Measurements from ENCODE around the gene KPNB1. TPM values are rescaled to one million over a fixed set of nuclear protein-coding genes. Genes with fewer than 3 reads are reported as not detected.

The KPNB1 gene
- total RNA-seq, 6 donors from 2014 or later: 162 to 223 (median 175) TPM

DNA sequence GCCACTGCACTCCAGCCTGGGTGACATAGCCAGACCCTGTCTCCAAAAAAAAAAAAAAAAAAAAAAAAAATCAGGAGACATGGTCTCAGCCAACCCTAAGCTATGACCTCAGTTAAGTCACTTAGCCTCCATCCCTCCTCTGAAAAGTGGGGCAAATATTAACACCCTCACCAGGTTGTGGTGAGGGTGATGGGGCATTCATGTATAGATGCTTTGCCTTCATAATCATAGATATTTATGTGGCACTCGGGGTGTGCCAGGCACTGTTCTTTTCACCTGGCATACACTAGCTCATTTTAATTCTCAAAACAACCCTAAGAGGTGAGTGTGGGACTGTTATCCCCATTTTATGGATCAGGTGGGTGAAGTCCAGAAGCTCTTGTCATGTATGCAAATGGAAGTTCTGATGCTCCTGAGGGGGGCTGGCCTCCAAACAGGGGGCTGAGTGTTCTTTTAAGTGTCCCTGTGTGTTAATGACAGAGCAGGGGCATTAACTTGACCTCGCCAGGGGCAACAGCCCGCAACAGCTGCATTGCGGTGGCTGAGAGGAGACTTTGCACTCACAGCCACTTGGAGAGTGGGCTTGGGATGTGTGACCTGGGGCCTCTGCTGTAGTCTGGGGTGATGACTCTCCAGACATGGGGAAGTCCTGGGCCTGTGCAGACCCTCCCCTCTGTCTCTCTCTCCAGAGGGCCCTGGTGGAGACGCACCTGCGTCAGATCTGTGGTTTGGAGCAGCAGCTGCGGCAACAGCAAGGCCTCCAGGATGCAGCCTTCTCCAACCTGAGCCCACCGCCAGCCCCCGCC, 48.4 kb downstream of the KPNB1 start:
- Histone ChIP-seq H3K9me3 (no peaks in the 10 kb centered on the region), H3K36me3 (peaks cover 0 to 32% (median 14%) of the 10 kb centered on the region in 4 donors), H3K4me1 (peaks cover 16 to 40% (median 25%) of the 10 kb centered on the region in 4 donors), H3K27me3 (no peaks in the 10 kb centered on the region), H3K4me3 (no peak overlapping the region), H3K27ac (no peak overlapping the region)
- no peak for TF ChIP-seq POLR2AphosphoS5 (IDR thresholded peaks at IDR 0.05)
- no peak for TF ChIP-seq POLR2A (IDR thresholded peaks at IDR 0.05)
- TF ChIP-seq, protein P1, sequence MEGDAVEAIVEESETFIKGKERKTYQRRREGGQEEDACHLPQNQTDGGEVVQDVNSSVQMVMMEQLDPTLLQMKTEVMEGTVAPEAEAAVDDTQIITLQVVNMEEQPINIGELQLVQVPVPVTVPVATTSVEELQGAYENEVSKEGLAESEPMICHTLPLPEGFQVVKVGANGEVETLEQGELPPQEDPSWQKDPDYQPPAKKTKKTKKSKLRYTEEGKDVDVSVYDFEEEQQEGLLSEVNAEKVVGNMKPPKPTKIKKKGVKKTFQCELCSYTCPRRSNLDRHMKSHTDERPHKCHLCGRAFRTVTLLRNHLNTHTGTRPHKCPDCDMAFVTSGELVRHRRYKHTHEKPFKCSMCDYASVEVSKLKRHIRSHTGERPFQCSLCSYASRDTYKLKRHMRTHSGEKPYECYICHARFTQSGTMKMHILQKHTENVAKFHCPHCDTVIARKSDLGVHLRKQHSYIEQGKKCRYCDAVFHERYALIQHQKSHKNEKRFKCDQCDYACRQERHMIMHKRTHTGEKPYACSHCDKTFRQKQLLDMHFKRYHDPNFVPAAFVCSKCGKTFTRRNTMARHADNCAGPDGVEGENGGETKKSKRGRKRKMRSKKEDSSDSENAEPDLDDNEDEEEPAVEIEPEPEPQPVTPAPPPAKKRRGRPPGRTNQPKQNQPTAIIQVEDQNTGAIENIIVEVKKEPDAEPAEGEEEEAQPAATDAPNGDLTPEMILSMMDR (IDR thresholded peaks at IDR 0.05): no peak
- no peak for TF ChIP-seq EP300 (IDR thresholded peaks at IDR 0.05)
- WGBS, 2 donors: 66 to 73% methylated on average over 6 to 9 of the region's 9 CpGs
- ATAC-seq (ENCODE audit: low FRiP score in 2 of 2): no peak
- DNase-seq: no peak

GRCh38 chr17:47698749-47699535, 49.2 kb downstream of the KPNB1 start:
- Histone ChIP-seq H3K4me1 (peaks cover 14 to 41% (median 27%) of the 10 kb centered on the region in 4 donors), H3K4me3 (no peak overlapping the region), H3K9me3 (no peaks in the 10 kb centered on the region), H3K27me3 (no peaks in the 10 kb centered on the region), H3K27ac (no peak overlapping the region), H3K36me3 (peaks cover 0 to 32% (median 14%) of the 10 kb centered on the region in 4 donors)
- 59 to 66% methylated on average over 20 to 25 of the region's 25 CpGs for WGBS, 2 donors
- ATAC-seq (ENCODE audit: low FRiP score in 2 of 2): no peak
- peak; percentile 69 to 91 for DNase-seq
- TF ChIP-seq EP300 (IDR thresholded peaks at IDR 0.05): no peak
- TF ChIP-seq, protein P1 (IDR thresholded peaks at IDR 0.05): peak; percentile 65 to 98 (median 72)

DNA sequence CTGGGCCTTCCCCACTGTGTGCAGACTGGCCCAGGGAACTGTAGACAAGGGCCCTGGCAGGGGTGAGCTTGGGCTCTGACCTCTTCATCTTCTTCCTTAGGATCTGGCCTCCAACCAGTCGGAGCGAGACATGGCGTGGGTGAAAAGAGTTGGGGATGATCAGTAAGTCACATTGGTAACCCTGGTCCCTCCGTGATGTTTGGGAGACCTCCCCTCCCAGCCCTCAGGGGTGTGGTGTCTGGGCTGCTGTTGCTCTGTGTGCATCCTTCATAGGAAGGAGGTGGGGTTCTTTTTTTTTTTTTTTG, 49.8 kb downstream of the KPNB1 start:
- no peaks in the 10 kb centered on the region for H3K9me3 ChIP-seq
- H3K36me3 ChIP-seq: peaks cover 0 to 32% (median 14%) of the 10 kb centered on the region in 4 donors
- peaks cover 14 to 46% (median 28%) of the 10 kb centered on the region in 4 donors for H3K4me1 ChIP-seq
- 93 to 94% methylated on average over 4 of the region's 4 CpGs for WGBS, 2 donors
- no peak overlapping the region for H3K27ac ChIP-seq
- H3K4me3 ChIP-seq: no peak overlapping the region
- no peak for ATAC-seq (ENCODE audit: low FRiP score in 2 of 2)
- H3K27me3 ChIP-seq: no peaks in the 10 kb centered on the region
- no peak for DNase-seq
- no peak for TF ChIP-seq POLR2AphosphoS5 (IDR thresholded peaks at IDR 0.05)
- TF ChIP-seq POLR2A (IDR thresholded peaks at IDR 0.05): no peak
- TF ChIP-seq EP300 (IDR thresholded peaks at IDR 0.05): no peak
- TF ChIP-seq, protein P1 (IDR thresholded peaks at IDR 0.05): no peak

DNA sequence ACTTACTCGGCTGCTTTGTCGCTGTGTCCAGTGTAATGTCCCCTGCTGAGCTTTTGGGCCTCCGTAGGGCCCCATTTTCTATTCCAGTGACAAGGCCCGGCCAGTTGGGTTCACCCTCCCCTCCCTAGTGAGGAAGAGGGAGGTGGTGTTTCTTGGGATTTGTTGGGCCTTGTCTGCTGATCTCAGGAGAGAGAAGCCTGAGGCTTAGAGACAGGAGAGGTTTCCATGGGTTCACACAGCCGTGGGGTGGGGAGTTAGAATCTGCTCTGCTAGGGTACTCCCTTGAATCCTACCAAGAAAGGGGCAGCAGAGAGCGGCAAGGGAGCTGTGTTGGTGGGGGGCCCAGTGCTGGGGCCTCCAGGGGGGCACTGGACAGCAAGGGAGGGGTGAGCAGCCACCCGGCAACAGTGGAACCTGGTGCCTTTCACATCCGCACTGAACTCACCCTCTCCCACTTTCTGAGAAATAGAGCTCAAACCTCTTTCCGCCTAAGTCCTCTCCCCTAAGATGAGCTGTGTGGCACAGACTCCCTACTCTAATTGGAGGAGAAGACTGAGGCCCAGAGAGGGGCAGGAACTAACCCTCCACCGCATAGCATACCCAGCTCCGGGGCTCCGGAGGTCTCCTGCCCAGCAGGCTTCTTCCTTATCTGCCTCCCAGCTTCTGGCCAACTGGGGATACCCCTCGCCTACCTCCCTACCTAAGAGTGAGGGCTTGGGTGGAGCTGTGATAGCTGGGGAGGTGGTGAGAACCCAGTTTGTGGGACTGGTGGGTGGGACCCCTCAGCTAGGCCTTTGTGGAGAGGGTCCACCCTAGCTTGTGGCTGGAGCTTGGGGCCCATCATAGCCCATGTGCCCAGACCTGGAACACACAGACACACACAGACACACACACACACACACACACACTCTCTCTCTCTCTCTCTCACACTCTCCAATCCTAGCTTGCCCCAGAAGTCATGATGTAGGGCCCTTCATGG, 51.0 kb downstream of the KPNB1 start:
- 89 to 97% methylated on average over 12 to 13 of the region's 13 CpGs for WGBS, 2 donors
- Histone ChIP-seq H3K4me1 (peaks cover 13 to 41% (median 23%) of the 10 kb centered on the region in 4 donors), H3K4me3 (peak overlapping the region in 1 of 4 donors; percentile 8), H3K27me3 (no peaks in the 10 kb centered on the region), H3K9me3 (no peaks in the 10 kb centered on the region), H3K27ac (peak overlapping the region in 3 of 4 donors; percentile 17 to 40 (median 18)), H3K36me3 (peaks cover 0 to 35% (median 14%) of the 10 kb centered on the region in 4 donors)
- ATAC-seq (ENCODE audit: low FRiP score in 2 of 2): no peak
- DNase-seq: no peak
- TF ChIP-seq POLR2A (IDR thresholded peaks at IDR 0.05) (no peak), POLR2AphosphoS5 (IDR thresholded peaks at IDR 0.05) (no peak), EP300 (IDR thresholded peaks at IDR 0.05) (no peak)
- TF ChIP-seq, protein P1 (IDR thresholded peaks at IDR 0.05): no peak
